GM19328 (cell line): ENCODE results near the gene MKLN1.
"Not testable (repeated sequence)": the region's sequence is repeated elsewhere in the genome, so short reads cannot be mapped to it uniquely, and the experiment has no call there.

Source experiments
- ATAC-seq: cut with Tn5 transposase; IDR thresholded peaks from one replicate; pipeline ENCODE4 v1.9.1; 2021; ENCODE audit warnings: mild to moderate bottlenecking, moderate library complexity; ENCODE audit not compliant: unreplicated experiment

The MKLN1 gene

DNA sequence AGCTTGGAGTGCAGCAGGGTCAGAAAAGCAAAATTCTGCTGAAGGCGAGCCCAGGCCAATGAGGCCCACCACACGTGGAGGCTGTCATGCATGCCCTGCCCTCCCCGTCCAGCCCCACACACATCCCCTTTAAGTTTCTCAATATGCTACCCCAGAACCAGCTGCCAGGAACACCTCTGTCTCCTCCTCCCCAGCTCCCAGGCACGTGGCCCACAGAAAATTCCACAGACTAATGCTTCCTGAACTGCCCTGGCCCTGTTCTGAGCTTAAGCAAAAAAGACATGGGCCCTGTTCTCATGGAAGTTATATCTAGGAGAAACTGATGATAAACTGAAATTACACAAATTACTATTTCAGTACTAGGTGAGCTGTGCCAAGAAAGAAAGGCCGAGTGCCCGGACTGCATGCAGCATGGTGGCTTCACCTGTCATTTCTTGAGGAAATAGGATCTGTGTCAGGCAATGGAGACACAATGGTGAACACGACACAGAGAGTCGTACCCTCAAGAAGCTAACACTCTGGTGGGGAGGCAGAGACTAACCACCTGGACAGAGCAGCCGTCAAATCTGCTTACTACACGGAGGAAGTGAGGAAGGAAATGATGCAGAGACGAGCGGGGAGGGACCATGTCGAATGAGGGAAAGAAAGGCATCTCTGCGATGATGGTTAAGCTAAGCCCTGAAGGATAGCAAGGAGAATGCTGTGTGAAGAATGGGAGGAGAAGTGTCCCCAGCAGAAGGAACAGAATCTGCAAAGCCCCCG is 184.3 kb downstream of the MKLN1 start:
- ATAC-seq: no peak

DNA sequence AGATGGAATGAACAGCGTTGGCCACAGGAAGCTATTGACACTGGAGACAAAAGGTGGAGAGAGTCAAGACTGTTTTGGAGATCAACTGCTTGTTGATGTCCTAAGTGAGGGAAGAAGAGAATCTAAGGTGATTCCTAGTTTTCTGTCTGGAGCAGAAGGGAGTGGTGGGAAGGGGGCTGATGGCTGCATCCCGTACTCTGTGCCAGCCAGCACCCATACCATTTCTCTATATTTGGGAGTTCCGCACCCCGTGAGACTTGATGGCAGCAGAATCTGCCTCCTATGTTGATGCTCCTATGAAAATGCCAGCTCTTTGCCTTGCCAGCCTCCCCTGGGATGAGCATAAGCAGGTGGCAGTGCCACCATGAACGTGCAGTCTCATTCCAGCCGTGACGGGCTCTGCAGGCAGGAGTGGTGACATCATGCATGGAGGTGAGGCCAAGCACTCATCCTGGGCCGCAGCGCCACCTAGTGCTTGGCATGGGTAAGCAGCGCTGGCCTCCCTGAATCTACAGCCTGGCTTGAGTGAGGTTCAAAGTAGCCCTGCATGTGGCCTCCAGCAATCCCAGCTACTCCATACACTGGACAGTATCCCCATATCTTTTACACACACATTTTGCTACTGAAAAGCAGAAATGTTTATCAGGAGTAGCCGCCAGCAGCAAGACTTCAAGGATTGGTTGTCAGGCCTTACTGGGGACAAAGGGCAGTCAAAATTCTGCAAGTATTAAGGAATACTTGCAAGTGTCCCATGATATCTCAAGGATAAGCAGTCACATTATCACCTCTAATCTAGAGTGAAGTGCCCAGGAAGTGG is 185.8 kb downstream of the MKLN1 start:
- peak; percentile 93 for ATAC-seq

DNA sequence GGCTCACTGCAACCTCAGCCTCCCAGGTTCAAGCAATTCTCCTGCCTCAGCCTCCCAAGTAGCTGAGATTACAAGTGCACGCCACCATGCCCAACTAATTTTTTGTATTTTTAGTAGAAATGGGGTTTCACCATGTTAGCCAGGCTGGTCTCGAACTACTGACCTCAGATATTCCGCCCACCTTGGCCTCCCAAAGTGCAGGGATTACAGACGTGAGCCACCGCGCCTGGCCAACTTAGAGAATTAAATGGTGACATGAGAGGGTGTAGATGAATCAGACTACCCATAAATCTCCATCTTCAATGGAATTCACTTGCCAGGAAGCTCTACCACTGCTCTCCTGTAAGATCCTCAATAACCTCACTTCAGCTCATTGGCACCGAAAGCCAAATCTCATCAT is 187.8 kb downstream of the MKLN1 start:
- not testable (repeated sequence) for ATAC-seq

DNA sequence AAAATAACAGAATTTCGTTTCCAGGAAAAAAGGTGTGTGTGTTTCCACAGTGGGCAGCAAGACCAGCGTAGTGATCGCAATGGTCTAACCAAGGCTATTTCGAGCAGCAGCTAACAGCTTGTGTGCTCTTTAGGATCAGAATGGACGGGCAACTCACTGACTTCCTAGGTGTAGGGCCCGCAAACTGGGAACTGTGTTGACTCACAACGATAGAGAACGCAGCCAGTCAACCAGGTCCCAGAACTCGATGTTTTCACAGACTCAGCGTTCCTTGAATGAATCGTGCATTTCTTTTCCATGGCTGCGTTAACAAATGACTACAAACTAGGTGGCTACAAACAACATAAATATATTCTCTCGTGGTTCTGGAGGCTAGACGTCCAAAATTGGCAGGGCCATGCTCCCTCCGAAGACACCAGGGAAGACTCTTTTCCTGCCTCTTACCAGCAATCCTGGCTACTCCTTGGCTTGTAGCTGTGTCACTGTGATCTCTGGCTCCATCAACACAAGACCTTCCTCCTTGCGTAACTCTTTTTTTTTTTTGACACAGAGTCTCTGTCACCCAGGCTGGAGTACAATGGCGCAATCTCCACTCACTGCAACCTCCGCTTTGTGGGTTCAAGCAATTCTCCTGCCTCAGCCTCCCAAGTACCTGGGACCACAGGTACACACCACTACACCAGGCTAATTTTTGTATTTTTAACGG is 189.7 kb downstream of the MKLN1 start:
- ATAC-seq: no peak

DNA sequence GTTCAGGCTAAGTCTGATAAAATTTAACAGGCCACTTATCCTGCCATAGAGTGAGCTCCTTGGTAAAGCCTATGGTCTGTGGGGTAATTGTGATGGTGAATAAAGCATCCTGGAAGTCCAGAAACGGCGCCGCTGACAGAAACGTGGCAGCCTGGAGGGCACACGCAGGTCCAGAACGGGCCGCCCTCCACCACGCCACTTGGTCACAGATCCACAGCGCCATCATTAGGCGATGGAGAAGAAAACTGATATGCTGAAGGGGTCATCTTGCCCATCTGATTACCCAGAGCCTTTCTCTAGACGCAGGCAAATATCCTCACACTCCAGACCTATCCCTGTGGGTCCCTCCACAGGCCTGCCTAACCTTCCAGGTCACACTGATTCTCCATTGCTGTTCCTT is 190.9 kb downstream of the MKLN1 start:
- no peak for ATAC-seq

DNA sequence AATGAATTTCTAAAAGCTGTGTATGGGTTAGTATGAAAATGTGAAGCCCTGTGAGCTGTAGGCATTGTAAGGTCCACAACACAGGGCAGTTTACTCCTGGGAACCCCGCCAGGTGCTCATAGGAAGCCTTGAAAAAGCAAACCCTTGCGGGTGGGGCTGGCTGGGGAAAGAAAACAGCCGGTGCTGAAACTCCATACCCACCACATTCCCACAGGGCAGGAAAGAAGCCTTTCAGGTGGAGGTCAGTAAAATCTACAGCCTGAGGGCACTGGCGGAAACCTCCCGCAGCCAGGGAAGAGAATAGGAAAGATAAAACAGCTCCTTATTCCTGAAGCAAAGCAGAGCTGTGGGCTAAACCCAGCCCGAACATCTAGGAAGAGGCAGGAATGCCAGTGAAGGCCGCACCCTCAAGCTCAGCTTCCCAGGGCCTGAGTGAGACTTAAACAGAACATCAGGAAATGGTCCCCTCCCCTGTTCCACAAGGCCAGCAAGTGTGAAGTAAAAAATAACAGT is 194.0 kb downstream of the MKLN1 start:
- ATAC-seq: no peak

DNA sequence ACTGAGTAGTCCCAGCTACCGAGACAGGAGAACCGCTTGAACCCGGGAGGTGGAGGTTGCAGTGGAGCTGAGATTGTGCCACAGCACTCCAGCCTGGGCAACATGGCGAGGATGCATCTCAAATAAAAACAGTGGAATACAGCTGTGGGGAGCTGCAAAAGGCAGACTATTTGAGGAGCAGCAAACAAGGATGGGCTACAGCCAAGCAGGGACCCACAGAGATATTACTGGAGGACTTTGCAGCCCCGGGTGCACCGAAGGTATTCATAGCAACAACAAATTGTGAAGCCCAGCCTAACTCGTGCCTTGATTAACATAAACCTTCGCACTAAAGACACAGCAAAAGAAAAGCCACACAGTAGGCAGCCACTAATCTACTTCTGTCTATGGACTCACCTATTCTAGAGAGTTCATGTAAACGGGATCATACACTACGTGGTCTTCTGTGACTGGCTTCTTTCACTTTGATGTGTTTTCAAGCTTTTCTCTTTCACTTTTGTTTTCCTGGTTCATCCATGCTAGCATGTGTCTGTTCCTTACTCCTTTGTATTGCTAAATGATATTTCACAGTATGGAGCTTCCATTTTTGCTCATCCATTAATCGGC is 194.8 kb downstream of the MKLN1 start:
- ATAC-seq: no peak

DNA sequence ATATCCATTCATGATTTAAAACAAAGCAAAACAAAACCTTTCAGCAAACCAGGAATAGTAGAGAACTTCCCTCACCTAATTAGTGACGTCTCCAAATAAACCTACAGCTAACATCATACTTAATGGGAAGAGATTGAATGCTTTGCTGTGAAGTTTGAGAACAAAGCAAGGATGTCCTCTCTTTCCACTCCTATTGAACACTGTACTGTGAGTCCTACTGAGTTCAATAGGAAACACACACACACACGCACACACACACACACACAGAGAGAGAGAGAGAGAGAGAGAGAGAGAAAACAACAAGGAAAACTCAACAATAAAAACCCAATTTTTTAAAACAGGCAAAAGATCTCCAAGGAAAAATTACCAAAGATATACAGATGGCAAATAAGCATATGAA is 196.4 kb downstream of the MKLN1 start:
- ATAC-seq: no peak

DNA sequence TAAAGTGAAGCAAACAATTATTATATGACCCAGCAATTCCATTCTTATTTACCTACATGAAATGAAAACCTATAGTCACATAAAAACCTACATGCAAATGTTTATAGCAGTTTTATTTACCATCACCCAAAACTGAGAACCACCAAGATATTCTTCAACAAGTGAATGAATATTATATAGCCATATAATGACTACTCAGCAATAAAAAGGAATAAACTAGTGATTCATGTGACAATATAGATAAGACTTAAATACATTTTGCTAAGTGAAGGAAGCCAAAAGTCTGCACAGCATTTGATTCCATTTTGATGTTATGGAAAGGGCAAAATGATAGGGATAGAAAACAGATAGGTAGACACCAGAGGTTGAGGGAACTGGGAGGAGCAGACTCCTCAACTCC is 197.0 kb downstream of the MKLN1 start:
- ATAC-seq: no peak

DNA sequence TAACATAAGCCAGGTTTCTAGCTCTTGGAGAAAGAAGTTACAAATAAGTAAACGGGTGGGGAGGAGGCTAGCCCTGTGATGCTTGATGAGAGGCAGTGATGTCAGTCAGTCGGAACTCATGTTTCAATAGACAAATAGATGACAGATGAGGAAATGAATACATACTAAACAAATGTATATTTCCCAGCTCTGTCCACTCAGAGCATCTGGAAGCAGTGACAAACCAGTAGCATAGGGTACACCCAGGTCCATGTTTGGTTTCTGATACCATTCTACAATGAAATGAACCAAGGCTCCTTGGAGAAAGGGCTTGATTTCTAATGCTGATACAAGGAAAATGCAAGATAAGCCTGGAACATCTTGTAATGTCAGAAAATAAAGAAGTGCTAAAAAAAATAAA is 198.1 kb downstream of the MKLN1 start:
- ATAC-seq: no peak

DNA sequence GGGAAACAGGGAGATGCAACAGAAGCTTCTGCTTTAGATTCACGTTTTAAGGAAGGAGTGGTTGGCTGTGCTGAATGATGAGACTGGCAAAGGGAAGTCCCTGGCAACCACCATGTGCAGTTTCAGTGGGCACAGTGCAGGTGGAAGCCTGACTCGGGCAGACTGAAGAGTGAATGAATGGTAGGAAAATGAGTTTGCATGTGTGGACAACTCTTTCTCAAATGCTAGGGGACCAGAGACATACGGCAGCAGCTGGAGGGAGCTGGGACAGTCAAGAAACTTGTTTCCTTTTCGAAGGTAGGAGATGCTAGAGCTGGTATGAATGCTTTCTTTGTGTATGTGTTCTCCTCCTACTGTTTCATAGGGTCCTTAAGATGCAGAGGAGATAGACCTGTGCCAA is 199.8 kb downstream of the MKLN1 start:
- no peak for ATAC-seq

DNA sequence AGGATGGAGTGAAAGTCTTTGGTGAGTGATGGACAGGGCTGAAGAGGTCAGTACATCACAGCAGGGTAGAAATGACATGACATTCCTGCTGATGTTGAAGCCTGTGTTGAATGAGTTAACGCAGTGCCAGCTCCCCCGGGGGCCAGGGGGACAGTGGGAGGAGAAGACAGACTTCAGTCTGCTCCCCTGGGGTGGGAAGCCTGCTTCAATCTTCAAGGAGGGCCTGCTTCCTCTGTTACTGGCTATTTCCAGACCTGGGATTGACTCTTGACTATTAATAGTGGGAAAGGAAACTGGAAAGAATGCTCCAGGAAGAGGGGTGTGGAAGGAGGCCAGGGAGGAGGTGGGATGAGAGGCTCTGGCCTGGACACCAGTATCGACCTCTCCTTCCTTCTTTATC is 201.5 kb downstream of the MKLN1 start:
- no peak for ATAC-seq

DNA sequence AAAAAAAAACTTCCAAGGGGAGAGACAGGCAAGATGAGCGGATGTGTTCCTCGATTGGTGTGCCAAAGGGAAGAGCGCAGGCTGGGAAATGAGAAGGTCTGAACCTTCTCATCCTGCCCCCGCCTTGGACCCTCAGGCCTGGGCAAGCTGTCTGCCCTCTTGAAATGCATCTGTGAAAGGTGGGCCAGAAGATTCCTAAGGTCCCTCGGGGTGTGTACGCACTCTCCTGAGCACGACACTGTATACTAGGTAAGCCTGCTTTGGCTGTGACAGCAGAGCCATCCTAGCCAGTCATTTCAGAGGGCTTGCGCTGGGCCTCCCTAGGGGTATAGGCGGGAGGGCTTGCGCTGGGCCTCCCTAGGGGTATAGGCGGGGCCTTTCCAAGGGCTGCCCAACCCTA is 201.9 kb downstream of the MKLN1 start:
- ATAC-seq: no peak

DNA sequence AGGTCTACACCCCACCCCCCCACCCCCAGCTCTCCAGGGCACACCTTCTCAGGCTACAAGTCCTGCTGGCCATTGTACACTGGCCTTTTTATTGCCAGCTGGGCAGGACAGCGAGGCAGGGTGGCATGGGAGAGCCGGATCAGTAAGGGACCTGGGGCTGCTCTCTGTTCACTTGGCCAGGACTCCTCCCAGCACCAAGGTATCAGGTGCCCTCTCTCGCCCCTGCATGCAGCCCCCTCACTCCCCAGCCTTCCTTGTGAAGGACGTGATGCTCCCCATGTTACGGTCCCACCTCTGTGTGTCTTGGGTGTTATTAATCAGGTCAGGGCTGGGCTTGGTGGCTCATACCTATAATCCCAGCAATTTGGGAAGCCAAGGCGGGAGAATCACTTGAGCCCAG is 202.5 kb downstream of the MKLN1 start:
- ATAC-seq: no peak

DNA sequence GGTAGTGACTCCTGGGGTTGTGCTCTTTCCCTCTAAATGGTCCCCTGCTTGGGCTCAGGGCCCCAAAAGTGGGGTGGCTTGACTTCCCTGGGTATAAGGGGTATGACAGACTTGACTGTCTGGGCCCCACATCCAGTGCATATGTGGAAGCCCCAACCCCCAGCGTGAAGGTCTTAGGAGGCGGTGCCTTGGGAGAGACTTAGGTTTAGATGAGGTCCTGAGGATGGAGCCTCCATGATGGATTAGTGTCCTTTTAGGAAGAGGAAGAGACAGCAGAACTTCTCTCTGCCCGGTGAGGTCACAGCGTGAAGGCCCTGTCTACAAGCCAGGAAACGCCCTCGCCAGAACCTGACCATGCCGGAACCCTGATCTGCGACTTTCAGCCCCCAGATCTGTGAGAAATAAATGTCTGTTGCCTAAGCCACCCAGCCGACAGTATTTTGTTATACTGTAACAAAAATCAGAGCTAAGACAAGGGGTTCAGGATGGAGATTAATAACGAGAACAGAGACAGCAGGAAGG is 205.0 kb downstream of the MKLN1 start:
- ATAC-seq: no peak

DNA sequence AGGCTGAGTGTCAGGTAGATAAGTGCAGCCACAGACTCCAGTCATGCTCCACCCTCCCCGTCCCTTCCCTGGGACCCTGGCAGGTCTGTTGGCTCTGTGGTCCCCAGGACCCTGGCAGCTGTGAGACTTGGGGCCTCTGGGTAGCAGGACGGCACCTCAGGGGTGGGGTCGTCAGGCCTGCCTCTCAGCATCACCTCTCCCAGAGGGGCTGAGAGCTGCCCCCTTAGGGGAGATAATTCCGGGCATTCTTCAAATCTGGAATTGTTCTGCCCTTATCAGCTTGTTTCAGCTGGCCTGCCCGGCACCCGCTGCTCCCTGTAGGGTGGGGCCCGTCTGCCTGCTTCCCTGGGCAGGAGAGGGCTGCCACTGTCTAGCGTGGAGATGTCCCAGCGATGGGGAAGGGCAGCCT is 205.5 kb downstream of the MKLN1 start:
- no peak for ATAC-seq

DNA sequence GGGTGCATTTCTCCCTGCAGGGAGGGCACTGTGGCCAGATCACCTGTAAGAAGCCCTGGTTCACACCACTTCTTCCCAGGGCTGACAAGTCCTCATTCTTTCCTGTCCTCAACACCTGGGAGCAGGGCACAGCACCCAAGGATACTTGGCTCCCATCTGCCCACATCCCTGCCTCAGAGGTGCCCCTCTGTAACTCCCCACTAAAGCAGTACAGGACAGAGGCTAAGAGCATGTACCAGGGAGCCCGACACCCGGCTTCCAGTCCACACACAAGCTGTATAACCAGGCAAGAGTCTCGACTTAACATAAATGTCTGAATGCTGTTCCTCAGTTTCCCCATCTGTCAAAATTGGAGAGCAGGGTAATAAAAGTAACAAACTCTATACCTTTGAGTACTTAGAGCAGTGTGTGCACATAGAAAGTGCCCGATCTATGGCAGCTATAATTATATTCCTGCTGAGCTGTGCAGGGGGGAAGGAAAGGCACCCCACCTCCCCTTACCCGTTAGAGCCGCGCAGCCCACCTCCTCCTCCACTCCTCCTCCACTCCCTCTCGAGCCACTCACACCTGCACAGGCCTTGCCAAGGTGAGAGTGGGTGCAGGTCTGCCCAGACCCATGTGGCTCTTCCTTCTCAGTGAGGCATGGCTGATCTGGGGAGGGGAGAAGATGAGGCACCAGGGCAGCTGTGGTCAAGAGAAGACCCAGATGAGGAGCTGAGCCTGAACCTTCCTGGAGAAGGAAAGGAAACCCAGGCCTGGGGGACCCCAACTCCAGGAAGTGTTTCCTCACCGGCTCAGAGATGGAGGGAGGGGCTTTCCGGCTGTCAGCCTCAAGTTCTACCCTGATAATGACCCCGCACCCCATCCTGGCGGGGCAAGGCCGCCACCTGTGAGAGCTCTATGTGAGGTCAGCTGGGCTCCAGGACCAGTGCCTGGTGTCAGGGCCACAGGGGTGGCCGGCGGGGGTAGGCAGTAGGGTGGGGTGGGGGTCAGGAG is 206.2 kb downstream of the MKLN1 start:
- no peak for ATAC-seq

DNA sequence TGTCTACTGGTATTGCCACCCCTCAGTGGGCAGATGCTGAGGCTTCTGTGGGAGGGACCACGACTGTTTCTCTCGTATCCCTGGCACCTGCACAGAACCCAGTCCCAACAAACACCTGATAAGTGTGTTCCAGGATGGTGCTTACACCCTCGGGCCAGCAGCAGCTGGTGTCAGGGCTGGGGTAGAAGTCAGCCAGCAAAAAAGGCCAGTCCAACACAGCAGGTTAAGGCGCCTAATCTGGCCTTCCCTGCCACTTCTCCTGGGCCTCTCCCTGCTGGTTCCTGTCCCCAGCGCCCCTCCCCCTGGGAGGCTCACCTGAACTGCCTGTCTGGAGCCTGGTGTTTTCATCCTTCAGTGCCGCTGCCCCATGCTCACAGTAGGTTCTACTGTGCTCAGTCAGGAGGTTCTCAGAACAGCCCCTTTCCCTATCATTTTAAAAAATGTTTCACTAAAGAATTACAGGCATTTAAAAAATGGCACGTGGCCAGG is 208.7 kb downstream of the MKLN1 start:
- no peak for ATAC-seq

DNA sequence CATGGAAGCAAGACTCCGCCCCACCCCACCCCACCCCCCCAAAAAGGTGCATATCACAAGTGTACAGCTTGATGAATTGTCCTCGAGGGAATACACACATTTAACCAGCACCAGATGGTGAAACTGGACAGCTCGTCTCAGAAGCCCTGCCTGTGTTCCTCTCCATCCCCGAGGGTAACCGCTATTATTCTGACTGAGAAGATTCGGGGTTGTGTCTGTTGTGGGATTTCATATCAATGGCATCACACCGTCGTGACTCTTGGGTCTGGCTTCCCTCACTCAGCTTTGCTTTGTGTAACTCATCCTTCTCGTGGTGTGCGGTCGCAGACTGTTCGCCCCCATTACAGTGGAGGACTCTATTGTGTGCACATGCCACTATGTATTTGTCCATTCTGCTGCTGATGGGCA is 209.9 kb downstream of the MKLN1 start:
- ATAC-seq: no peak
